Measurements from ENCODE around the gene CEBPE.
A peak's percentile ranks its signal among the peaks of the same experiment; 100 is the strongest.

CEBPE gene

DNA sequence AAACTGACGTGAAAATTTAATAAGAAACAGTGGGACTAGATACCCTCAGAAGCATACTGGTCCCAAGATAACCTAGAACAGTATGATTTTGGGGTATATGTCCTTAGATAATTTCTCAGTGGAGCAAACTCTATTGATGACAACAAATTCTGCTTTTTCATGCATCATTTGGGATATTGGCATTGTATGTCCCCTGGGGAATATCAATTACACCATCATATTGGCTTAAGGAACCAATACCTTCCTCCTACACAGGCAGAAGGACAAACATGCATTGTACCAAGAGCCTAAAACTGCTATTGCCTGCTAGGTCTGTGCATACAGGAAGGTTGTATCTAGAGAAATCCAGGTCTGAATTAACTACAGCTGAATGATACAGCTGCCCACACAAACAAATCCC lies 44.1 kb downstream of the CEBPE start:
- no peak for DNase-seq

GRCh38 chr14:23071921-23072539 lies 47.0 kb downstream of the CEBPE start:
- no peak for DNase-seq

DNA sequence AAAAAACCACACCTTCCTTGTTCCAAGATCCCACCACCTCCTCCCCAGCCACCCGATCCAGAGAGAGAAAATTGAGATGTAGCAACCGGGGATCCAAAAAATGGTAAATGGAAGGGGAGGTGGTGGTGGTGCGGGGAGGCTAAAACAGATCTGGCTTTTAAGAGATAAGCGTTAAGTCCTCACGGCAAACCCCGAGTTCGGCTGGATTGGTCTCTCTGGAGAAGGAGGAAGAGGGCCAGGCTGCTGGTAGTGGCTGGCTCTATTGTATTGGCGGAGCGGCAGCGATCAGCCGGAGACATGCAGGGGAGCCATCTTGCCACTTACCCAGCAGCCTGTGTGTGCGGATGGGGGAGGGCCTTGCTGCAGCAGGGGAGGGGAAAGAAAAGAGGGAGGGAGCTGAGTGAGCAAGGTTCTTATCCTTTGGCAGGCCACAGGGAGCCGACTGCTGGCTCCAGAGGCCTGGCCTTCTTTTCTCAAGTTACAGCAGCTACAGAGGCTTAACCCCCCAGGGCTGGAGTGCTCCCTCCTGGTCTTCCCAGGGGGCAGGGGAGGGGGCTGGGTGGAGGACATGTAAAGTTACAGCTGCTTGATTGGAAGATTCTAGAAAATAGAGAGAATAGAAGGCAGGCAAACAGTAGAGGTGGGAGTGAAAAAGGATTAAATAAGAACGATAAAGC lies 47.7 kb downstream of the CEBPE start:
- peak; percentile 92 for DNase-seq

- no peak for DNase-seq
Measured at GRCh38 chr14:23070262-23071129, 48.6 kb downstream of the CEBPE start.

GRCh38 chr14:23069413-23069806 lies 49.6 kb downstream of the CEBPE start:
- no peak for DNase-seq

GRCh38 chr14:23068789-23069412 lies 50.2 kb downstream of the CEBPE start:
- DNase-seq: peak; percentile 91

DNA sequence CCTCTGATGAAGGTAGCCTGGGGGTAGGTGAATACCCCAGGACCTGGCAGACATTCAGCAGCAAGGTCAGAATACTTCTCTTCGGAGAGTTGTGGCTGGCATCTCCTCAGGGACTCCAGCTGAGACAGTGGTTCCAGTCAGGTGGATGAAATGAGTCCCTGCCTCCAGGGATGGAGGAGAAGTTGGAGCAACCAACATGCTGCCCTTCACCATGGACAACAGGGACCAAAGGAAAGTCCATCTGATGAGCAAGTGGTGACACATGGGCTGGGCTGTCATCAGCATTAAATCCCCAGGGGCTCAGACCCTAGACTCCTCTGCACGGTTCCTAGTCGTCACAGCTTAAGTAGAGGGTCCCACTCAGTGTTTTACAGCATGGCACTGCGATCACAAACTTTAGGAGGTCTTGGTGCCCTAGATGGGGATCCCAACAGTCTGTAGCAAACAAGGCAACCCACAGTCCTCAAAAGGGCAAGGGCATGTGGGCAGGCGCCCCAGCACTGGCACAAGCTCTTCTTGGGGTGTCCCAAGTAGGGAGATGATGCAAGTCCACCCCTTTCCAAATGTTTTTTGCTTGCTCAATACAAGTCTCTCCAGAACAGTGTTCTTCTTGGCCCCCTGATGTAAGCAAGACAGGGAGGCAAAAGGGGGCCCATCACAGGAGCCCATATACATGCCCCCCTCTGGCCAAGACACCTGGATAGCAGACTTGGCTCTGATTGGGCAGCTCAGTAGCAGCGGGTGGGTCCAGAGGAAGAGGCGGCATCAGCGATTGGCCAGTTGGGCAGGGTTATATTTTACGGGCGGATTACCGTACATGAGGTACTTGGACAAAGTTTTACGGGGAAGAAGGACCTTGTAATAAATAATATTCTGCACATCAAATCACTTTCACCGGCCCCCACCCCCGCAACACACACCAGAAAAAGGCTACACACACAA lies 50.9 kb downstream of the CEBPE start:
- DNase-seq: no peak
